GM18498 (cell line): ENCODE data around the gene PPIE.

Experiments
- ATAC-seq: cut with Tn5 transposase; IDR thresholded peaks from one replicate; pipeline ENCODE4 v1.9.1; 2021; ENCODE audit warnings: mild to moderate bottlenecking, moderate library complexity; ENCODE audit not compliant: unreplicated experiment

PPIE gene

GRCh38 chr1:39800471-39800835 is 61.8 kb downstream of the PPIE start:
- no peak for ATAC-seq

GRCh38 chr1:39802496-39803260 is 64.0 kb downstream of the PPIE start:
- ATAC-seq = no peak

GRCh38 chr1:39805385-39805784 is 66.7 kb downstream of the PPIE start:
- no peak for ATAC-seq

DNA sequence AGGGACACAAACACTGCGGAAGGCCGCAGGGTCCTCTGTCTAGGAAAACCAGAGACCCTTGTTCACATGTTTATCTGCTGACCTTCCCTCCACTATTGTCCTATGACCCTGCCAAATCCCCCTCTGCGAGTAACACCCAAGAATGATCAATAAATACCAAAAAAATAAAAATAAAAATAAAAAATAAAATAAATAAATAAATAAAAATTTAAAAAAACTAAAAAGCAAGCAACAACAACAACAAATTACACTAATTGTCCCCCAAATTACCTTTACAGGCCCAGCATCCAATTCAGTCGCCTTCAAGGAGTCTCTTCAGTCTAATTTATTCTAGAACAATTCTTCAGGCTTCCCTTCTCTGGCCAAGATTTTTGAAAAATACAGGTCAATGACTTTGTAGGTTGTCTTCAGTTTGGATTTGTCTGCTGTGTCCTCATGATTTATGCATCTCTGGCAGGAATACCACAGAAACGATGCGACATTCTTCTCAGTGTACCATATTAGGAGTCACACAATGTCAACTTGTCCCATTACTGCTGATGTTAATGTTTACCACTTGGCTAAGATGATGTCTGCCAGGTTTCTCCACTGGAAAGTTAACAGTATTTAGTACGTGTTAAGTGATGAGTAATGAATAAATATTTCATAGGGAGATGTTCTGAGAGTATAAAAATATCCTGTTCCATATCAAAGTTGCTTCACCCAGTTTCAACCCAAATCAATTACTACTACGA is 70.3 kb downstream of the PPIE start:
- no peak for ATAC-seq

- ATAC-seq = no peak
These were observed 74.2 kb downstream of the PPIE start for GRCh38 chr1:39812913-39813312.
